WI38 (cell line): ENCODE data around the gene NUDT14.

ENCODE experiments used
- H3K4me3 ChIP-seq: 2 replicates; pipeline ENCODE4 v1.5.1; 2011; ENCODE audit warnings: low read depth, mild to moderate bottlenecking, control low read depth, low read length
- TF ChIP-seq, protein P1 (sequence below): IDR thresholded peaks from 2 replicates; pipeline ENCODE4 v1.5.1; 2012; ENCODE audit warnings: low read depth, mild to moderate bottlenecking, control low read depth, low read length

Gene NUDT14

GRCh38 chr14:105223770-105224544 lies 42.8 kb upstream of the NUDT14 start:
- no peak overlapping the region for H3K4me3 ChIP-seq
- TF ChIP-seq, protein P1, sequence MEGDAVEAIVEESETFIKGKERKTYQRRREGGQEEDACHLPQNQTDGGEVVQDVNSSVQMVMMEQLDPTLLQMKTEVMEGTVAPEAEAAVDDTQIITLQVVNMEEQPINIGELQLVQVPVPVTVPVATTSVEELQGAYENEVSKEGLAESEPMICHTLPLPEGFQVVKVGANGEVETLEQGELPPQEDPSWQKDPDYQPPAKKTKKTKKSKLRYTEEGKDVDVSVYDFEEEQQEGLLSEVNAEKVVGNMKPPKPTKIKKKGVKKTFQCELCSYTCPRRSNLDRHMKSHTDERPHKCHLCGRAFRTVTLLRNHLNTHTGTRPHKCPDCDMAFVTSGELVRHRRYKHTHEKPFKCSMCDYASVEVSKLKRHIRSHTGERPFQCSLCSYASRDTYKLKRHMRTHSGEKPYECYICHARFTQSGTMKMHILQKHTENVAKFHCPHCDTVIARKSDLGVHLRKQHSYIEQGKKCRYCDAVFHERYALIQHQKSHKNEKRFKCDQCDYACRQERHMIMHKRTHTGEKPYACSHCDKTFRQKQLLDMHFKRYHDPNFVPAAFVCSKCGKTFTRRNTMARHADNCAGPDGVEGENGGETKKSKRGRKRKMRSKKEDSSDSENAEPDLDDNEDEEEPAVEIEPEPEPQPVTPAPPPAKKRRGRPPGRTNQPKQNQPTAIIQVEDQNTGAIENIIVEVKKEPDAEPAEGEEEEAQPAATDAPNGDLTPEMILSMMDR, result no peak

DNA sequence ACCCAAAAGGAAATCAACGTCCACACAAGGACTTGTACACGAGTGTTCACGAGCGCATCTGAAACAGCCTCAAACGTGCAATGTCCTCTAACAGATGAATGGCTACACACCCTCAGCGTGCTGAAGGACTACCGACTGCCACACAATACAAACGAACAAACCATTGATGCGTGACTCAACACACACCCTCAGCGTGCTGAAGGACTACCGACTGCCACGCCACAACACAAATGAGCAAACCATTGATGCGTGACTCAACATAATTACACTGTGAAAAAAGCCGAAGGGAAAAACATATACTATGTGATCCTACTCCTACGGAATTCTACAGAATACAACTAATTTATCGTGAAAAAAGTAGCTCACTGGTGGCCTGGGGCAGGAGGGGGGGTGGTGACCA lies 42.1 kb upstream of the NUDT14 start:
- TF ChIP-seq, protein P1, result no peak
- H3K4me3 ChIP-seq, result no peak overlapping the region

DNA sequence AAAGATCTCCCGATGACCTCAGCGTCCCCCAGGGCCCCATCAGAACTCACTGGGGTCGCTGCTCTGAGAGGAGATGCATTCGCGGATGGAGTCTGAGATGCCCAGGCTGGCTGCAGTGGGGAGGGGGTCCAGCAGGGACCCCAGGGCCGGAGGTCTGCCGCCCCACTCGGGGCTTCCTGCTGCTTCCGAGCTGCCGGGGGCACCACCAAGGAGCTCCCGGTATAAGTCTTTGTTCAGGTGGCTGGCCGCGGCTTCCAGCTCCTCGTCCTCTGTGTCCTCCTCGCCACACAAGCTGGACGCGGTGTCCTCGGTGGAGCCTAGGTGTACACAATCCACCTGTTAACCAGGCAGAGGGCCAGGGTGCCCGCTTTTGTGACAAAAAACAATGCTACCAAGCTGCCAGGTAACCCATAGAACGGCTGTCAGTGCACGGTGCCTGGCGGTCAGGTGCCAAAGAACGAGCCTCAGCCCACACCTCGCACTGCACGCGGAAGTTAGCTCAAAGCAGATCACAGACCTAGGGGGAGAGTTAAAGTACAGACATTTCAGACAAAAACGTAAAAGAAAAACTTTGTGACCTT lies 40.6 kb upstream of the NUDT14 start:
- no peak overlapping the region for H3K4me3 ChIP-seq
- TF ChIP-seq, protein P1, result no peak

DNA sequence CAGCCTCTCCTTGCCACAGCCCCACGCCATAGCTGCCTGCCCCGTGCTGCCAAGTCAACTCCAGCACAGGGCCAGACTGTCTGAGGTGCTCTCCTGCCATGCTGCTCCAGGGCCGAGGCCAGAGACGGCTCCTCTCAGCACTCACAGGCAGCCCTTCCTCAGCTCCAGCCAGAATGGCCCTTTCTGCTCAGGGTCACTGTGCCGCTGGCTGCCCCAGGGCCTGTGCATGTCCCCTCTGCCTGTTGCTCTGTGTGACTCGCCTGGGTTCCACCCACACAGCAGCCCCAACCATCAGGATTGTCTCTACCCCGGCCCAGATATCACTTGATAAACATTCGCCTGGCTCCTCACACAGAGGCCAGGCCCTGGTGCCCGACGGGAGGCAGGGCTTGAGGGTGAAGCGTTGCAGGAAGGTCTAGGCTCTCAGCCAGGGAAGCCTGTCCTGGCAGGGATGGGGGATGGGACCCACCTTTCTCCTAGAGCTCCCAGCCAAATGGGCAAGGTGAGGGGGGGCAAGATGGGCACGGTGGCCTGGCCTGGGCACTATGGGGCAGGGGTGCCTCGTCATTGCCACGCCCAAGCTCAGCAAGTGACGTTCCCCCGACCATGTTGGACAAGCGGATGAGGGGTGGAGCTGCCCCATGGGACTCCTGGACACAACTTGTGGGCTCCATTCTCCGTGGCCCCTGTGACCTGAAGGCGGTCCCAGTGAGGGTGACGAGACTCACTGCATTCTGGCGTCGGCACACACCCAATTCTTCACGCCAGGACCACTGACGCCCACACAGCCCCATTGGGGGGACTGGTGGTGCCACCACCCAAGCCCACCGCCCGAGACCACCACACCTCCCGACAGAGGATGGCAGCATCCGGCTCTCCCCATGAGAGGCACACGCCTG lies 39.8 kb upstream of the NUDT14 start:
- H3K4me3 ChIP-seq, result no peak overlapping the region
- TF ChIP-seq, protein P1, result no peak

GRCh38 chr14:105219753-105220152 lies 38.6 kb upstream of the NUDT14 start:
- TF ChIP-seq, protein P1, result no peak
- H3K4me3 ChIP-seq, result no peak overlapping the region

- TF ChIP-seq, protein P1, result no peak
- H3K4me3 ChIP-seq, result no peak overlapping the region
These were observed 38.0 kb upstream of the NUDT14 start for GRCh38 chr14:105219043-105219612.

DNA sequence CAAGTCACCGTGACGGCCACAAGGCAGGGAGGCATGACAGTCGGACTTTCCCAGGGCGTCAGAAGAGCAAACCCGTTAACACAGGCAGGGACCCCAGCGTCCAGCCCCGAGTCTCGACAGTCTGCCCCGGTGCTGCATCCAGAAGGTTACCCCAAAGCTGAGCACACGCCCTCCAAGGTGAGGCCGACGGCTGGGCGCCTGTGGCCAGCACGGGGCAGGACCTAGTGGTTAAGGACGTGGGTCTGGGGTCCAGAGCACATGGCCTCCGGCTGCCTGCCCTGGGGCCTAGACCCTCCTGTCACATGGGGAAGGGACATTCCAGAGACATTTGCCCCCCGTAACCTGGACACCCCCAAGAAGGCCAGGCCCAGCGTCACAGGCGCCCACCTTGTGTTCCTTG lies 37.5 kb upstream of the NUDT14 start:
- no peak overlapping the region for H3K4me3 ChIP-seq
- TF ChIP-seq, protein P1, result no peak
